Activated T-cell treated with anti-CD3 and anti-CD28 coated beads, Interleukin-2, amount 50 U/mL, for 1 hour (primary cell): ENCODE results near the gene GTF3C6.
"Not testable (repeated sequence)": the region's sequence is repeated elsewhere in the genome, so short reads cannot be mapped to it uniquely, and the experiment has no call there.

Experiments used
- DNase-seq: peaks from one replicate; pipeline ENCODE4 v3.0.0-alpha.2; 2020

The GTF3C6 gene, protein sequence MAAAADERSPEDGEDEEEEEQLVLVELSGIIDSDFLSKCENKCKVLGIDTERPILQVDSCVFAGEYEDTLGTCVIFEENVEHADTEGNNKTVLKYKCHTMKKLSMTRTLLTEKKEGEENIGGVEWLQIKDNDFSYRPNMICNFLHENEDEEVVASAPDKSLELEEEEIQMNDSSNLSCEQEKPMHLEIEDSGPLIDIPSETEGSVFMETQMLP

DNA sequence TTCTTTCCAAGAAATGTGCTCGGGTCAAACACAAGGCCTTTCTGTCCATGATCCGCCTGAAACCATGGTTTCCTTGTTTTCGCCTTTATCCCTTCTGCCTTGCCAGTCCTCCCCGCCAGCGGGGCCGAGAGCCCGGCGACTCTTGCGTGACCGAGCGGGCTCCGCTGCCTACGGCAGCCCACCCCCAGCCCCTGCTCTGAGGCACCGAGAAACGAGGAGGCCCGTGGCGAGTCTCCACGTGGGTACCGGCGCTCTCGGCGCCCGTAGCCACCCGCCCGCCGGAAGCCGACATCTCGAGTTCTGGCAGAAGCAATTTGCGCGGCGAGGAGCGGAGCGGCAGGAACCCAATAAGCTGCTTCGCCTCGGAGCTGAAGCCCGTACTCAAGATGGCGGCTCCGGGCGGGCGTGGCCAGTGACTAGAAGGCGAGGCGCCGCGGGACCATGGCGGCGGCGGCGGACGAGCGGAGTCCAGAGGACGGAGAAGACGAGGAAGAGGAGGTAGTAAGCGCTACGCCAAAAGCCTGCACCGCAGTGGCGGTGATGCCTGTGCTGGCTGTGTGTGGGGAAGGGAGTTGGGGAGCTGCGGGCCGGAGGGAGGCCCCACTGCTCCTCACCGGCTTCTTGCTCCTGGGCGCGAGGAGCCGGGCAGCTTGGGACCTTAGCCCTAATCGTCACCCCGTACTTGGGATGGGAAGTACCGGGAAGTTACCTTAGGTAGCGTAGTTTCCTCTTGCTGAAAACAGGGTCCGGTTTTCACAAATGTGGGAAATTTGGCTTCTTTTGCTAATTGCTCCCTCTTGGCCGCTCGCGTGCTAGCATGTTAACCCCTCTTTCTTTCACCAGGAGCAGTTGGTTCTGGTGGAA lies at the start of gene GTF3C6:
Gene GTF3C6, plus strand, starts transcription at position 378 of the 864 bp plus-strand sequence. Its CDS starts 64 bp downstream, at position 442.
- DNase-seq, result peak; percentile 90

DNA sequence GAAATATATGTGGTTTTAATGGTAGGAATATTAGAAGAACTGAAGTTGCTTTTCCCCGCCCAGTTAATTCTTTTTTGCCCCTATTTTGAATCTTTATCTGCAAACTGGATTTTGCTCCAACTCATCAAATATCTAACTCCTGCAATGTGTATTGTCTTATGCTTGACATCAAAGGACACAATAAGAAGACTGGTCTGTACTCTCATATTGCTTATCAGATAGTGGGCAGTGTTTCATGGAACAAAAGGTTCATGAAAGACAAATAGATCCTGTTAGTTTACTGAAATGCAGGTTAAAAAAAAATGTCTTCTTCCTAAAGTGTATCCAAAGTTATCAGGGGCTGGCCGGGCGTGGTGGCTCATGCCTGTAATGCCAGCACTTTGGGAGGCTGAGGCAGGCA lies 27.7 kb upstream of the GTF3C6 start:
- no peak for DNase-seq

DNA sequence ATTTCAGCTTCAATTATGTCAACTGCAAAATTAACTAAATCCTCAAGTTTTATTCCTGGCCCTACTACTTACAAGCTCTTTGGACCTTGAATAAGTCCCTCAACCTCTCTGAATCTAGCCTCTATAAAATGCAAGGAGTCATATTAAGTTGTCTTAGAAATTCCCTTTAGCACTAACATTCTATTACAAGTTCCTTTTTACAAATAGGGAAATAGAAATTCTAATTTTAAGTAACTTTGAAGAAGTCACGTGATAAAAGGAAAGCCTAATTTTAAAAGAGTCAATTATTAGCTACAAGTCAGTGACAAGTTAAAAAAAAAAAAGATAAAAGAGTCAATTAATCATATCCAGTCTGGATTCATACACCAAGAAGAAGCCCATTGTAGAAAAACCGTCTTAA lies 24.6 kb upstream of the GTF3C6 start:
- DNase-seq, result no peak

DNA sequence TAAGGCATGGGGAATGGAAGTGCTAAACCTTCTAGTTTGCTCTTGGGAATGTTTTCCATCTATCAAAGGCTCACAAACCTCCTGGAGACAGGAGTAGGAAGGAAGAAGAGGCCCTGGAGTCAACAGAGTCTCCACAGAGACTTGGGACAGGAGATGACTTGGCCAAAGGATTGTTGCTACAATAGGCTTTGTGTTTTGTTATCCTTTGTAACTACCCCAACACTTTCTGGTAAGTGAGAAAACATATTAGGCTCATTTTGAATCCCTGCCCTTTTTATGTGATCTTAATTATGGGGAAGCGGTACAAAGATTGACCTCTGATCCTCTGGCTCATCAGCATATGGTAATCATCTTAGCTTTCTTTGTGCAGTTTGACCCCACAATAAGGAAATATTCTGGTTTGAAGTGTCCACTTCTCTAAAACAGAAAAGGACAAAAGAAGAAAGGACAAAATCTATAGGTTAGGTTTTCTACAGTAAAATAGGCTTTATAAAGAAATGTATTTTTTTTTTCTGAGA lies 24.1 kb upstream of the GTF3C6 start:
- no peak for DNase-seq

DNA sequence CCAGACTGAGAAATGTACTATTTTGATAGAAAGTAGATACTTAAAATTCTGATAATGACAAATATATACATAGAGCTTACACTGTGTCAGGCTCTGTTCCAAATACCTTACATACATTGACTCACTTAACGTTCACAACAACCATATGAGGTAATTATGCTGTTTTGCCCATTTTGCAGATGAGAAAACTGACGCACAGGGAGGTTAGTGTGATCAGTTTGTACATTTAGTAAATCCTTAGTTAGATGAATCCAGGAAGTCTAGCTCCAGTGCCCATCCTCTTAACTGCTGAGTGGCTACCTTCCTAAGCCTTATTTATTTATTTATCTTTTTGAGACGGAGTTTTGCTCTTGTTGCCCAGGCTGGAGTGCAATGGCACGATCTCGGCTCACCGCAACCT lies 23.3 kb upstream of the GTF3C6 start:
- DNase-seq, result no peak

DNA sequence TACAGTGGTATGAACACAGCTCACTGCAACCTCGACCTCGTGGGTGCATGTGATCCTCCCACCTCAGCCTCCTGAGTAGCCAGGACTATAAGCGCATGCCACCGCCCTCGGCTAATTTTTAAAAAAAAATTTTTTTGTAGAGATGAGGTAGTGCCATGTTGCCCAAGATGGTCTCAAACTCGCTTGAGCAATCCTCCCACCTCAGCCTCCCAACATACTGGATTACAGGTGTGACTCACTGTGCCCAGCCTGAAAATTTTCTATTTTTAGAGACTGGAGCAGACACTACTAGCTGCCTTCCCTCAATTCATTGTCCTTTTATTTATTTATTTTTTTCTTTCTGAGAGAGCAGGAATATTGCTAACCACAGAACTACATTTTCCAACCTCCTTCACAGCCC lies 20.3 kb upstream of the GTF3C6 start:
- DNase-seq, result no peak

DNA sequence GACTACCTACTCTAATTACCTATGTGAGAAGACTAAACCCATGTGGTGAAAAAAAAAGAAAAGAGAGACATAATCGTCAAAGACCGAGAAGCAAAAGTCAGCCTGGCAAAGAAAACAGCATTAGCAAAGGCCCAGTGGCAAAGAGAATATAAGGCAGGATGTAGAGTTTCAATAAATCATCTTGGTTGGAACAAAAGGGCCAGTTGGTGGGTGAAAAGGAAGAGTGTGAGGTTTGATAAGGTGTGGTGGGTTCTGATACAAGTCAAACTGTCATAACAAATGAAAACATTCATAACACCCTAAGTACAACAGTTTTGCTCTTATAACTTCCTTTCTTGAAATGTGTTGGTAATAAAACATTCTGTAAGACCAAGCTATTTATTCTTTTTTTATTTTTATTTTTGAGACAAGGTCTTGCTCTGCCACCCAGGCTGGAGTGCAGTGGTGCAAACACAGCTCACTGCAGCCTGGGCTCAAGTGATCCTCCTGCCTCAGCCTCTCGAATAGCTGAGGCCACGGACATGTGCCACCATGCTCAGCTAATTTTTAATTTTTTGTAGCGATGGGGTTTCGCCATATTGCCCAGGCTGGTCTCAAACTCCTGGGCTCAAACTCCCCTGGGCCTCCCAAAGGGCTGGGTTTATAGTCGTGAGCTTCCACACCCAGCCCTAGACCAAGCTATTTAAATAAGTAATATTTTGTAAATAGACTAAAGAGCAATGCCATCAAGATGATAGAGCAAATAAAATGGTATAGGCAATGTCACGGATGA lies 18.9 kb upstream of the GTF3C6 start:
- no peak for DNase-seq

DNA sequence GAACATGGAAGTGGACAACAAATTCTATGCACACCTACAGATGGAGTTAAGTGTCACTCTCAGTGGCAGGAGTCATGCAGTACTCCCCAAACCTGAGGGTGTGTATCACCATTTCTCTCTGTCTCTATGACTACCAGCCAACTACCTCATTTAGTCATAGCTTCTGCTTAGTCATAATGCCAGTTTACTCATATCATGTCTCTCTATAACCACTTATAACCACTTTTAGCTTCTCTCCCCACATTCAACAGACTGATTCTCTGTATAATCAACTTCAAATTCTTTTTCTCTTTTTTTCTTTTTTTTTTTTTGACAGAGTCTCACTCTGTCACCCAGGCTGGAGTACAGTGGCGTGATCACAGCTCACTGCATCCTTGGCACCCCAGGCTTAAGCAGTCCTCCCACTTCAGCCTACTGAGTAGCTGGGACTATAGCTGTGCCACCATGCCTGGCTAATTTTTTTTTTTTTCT lies 13.8 kb upstream of the GTF3C6 start:
- no peak for DNase-seq

DNA sequence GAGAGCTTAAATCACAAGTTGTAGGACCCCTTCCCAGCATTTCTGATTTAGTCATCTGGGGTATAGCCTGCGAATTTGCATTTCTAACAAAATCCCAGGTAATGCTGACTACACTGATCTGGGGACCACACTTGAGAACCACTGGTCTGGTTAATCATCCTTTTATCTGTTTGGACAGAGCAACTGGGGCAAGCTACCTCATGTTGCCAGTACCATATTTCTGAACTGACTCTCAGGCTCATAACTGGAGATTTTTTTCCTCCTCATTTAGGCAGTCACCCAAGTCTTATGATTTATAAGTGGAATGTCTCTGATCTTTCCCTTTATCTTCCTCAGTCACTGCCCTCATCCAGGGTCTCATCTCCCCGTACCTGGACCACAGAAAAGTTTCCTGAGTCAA lies 12.0 kb upstream of the GTF3C6 start:
- no peak for DNase-seq

DNA sequence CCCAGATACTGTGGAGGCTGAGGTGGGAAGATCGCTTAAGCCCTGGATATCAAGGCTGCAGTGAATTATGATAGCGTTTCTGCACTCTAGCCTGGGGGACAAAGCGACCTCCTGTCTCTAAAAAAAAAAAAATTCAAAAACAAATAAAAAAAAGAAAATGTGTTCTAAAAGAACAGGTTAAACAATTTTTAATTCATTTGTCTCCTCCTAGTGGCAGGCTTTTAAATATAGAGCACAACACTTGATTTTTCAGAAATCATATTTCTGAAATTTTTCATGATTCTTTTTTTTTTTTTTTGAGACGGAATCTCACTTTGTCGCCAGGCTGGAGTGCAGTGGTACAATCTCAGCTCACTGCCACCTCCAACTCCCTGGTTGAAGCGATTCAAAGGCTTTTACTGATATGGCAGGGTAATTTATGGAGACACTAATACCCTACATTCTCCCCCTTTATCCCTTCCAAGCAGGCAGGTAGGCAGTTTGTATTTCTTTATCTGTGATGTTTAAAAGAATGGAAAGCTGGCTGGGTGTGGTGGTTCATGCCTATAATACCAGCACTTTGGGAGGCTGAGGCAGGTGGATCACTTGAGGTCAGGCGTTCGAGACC lies 8.7 kb upstream of the GTF3C6 start:
- no peak for DNase-seq

DNA sequence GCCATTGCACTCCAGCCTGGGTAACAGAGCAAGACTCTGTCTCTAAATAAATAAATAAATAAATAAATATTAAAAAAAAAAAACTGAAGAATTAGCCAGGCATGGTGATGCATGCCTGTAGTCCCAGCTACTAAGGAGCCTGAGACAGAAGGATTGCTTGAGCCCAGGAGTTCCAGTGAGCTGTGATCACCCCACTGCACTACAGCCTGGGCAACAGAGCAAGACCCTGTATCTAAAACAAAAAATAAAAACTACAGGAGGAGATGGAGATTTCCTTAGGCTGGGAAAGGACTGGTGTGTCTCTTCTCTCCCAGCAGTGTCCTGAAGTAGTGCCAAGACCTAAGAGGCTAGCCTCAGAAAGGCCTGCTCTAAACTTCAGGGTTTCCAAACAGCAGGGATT lies 8.1 kb upstream of the GTF3C6 start:
- no peak for DNase-seq

DNA sequence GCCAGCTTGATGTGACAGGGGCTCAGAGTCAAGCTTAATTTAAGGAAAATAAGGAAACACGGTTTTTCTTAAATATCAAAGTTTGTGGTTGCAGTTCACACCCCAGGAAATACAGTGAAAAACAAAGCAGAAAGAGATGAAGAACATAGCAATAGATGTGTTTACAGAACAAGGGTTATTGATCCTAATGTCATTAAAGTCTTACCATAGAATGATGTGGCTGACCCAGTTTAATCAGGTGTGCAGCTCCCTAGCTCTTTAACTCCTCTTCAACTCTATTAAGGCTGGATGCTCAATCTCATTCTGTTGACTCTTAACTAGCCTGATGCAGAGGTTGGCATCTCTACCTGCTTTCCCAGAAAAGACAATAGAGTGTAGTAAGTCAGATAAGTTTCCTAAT lies 7.5 kb upstream of the GTF3C6 start:
- DNase-seq, result no peak

DNA sequence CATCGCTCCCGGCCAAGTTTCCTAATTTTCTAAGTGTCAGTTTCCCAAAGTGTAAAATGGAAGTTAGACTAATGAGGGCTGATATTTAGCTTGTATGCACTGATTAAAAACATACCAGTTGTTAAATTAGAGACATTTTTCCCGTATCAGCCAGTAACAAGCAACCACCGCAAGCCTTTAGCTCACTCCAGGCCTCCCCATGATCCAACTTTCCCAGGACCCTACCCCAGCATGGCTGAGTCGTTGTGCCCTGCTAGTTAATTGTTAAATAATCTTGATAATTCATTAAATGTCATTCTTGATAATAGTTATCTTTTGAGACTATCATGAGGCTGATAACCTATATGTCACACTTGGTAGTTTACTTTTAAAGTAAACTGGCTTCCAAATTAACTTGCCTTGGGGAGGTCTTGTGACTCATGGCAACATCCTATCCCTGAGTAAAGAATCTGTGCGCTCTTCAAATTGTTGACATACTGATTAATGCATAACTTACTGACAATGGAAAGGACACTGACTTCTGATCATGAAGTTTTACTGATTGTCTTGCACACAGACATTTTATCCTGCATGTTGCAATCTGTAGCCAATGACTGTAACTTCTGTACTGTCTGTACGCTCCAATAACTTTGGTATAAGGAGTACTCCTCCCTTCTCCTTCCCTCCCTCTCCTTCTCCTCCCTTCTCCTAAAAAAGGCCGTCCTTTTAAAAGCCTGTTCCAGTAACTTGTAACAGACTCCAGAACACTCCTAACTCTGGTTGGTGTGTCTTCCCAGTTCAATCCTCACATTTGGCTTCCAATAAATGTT lies 6.3 kb upstream of the GTF3C6 start:
- no peak for DNase-seq

DNA sequence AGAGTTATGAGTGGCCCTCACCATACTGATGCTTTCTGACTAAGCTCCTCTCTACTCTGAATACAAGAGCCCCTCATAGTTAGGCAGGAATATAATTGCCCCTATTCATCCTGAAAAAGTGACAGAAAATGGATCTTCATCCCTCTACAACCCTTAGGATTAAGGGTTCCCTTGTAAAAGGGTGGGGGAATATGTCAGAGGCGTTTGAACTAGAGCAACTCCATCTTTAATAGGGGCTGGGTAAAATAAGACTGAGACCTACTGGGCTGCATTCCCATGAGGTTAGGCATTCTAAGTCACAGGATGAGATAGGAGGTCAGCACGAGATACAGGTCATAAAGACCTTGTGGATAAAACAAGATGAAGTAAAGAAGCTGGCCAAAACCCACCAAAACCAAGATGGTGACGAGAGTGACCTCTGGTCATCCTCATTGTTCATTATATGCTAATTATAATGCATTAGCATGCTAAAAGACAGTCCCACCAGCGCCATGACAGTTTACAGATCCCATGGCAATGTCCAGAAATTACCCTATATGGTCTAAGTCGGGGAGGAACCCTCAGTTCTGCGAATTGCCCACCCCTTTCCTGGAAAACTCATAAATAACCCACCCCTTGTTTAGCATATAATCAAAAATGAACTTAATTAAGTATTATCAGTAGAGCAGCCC lies 4.7 kb upstream of the GTF3C6 start:
- DNase-seq, result no peak

DNA sequence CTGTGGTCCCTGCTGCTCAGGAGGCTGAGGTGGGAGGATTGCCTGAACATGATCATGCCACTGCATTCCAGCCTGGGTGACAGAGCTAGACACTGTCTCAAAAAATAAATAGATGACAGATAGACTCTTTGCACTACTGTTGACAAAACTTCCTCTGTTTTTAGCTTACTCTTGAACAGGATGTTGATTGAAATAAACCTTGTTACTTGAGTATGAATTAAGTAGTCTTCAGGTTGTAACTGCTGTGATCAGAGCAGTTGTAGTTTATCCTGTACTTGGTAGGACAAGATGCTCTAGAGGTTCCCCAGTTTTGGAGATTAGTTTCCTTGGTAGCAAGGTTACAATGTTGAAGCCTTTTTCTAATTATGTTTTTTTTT lies 1.5 kb downstream of the GTF3C6 start:
- DNase-seq, result no peak

DNA sequence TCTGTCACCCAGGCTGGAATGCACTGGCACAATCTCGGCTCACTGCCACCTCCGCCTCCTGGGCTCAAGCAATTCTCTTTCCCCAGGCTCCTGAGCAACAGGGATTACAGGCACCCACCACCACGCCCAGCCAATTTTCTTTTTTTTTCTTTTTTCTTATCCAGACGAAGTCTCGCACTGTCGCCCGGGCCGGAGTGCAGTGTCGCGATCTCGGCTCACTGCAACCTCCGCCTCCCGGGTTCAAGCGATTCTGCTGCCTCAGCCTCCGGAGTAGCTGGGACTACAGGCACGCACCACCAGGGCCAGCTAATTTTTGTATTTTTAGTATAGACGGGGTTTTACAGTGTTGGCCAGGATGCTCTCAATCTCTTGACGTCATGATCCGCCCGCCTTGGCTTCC lies 4.1 kb downstream of the GTF3C6 start:
- DNase-seq, result not testable (repeated sequence)

DNA sequence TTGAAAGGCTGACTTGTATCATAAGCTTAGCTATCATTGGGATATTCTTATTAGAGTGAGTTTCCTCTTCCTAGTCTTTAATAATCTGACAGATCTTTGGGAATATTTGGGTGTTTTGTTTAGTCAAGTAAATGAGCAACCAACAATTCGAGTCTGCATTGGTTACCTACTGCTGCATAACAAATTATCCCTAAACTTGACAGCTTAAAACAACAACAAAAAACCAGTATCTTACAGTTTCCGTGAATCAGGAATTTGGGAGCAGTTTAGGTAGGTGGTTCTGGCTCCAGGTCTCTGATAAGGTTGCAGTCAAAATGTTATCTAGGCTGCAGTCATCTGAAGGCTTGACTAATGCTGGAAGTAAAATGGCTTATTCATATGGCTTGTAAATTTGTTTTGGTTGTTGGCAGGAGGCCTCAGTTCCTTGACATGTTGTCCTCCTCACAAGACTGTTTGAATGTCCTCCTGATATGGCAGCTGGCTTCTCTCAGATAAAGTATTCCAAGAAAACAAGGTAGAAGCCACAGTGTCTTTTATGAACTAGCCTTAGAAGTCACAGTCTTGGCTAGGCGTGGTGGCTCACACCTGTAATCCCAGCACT lies 7.2 kb downstream of the GTF3C6 start:
- no peak for DNase-seq

DNA sequence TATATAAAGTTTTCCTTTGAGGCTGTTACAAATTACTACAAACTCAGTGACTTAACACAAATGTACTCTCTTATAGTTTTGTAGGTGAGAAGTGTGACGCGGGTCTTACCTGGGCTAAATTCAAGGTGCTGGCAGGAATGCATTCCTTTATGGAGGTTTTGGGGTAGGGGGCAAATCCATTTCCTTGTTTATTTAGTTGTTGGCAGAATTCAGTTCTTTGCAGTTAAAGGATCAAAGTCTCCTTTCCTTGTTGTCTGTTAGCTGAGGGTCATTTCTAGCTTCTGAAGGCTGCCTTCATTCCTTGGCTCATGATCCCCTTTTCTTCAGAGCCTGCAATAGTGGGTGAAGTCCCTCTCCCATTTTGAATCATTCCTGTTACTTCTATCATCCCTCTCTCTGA lies 10.2 kb downstream of the GTF3C6 start:
- DNase-seq, result not testable (repeated sequence)

DNA sequence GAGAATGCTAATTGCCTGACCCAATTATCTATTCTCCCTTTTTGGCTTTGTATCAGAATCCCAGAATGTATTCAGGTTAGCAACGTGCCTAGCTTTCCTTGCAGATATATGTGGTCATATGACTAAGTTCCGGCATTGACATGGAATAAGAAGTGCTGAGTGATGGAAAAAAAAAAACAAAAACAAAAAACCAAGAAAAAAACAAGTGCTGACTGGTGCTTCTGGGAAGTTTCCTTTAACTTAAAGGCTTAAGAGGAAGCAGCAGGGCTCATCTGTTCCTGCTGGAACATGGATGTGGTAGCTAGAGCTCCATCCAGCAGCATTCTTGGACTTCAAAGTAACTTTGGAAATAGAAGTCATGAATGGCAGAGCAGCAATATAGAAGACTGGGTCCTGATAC lies 13.0 kb downstream of the GTF3C6 start:
- no peak for DNase-seq

DNA sequence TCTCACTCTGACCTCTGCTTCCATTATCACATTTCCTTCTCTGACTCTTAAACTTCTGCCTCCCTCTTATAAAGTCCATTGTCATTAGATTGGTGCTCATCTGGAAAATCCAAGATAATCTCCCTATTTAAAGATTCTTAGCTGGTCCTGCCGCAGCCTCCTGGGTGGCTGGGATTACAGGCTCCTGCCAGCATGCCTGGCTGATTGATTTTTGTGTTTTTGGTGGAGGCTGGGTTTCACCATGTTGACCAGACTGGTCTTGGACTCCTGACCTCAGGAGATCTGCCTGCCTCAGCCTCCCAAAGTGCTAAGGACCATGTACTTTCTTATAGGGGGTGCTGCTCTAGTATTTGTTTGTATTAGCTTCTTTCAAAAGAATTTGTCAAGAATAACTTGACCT lies 18.1 kb downstream of the GTF3C6 start:
- no peak for DNase-seq

DNA sequence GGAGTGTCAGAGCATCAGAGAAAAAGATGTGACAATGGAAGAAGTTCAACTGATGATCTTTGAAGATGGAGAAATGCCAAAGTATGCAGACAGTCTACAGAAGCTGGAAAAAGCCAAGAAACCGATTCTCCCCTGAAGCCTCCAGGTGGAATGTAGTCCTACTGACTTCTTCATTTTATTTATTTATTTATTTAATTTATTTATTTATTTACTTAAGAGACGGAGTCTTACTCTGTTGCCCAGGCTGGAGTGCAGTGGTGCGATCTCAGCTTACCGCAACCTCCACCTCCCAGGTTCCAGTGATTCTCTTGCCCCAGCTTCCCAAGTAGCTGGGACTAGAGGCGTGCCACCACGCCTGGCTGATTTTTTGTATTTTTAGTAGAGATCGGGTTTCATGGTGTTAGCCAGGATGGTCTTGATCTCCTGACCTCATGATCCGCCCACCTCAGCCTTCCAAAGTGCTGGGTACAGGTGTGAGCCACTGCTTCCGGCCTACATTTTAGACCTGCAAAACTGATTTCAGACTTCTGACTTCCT lies 21.1 kb downstream of the GTF3C6 start:
- DNase-seq, result no peak
